Breast epithelium (tissue), 4 donors: ENCODE results near the gene AMFR. TPM values are rescaled to one million over a fixed set of nuclear protein-coding genes. Genes with fewer than 3 reads are reported as not detected.

Experiments
- DNase-seq, 2 donors: peaks; one replicate each; pipeline ENCODE4 v3.0.0-alpha.2; 2019; ENCODE audit warnings: low spot score in 2 of 2
- H3K27ac ChIP-seq, 2 donors: fragments of 200-600 bp; sonication (generic) in 1 of 2; one replicate each; pipeline ENCODE4 v1.5.1; 2016 to 2019; ENCODE audit warnings: mild to moderate bottlenecking in 1 of 2
- H3K27me3 ChIP-seq, 2 donors: fragments of 200-600 bp; sonication (generic) in 1 of 2; one replicate each; pipeline versions ENCODE4 v1.5.1 to v1.6.0; 2017 to 2019; ENCODE audit warnings: control low read depth in 1 of 2, mild to moderate bottlenecking in 1 of 2
- H3K36me3 ChIP-seq: fragments of 200-600 bp; one replicate; pipeline ENCODE4 v1.5.1; 2019
- H3K4me1 ChIP-seq, 2 donors: fragments of 200-600 bp; sonication (generic); one replicate each; pipeline ENCODE4 v1.5.1; 2016 to 2019; ENCODE audit warnings: control low read depth in 1 of 2
- H3K4me3 ChIP-seq, 3 donors: fragments of 200-600 bp; sonication (generic); 1 replicate in 2 of 3; 2 replicates in 1 of 3; pipeline ENCODE4 v1.5.1; 2016 to 2019; ENCODE audit warnings: mild to moderate bottlenecking in 3 of 3, moderate library complexity in 2 of 3
- H3K9me3 ChIP-seq, 2 donors: fragments of 200-600 bp; sonication (generic) in 1 of 2; one replicate each; pipeline ENCODE4 v1.5.1; 2016 to 2019; ENCODE audit warnings: control low read depth in 1 of 2
- POLR2A ChIP-seq: fragments of 450-650 bp; IDR thresholded peaks from one replicate; pipeline ENCODE4 v1.6.1; 2016; ENCODE audit warnings: antibody characterized with exemption, mild to moderate bottlenecking, moderate library complexity
- POLR2AphosphoS5 ChIP-seq, 3 donors: sonication (generic); formaldehyde crosslinking; IDR thresholded peaks; one replicate each; pipeline ENCODE4 v1.6.1; 2017; ENCODE audit warnings: antibody characterized with exemption in 3 of 3
- intact Hi-C: fragments of 100-400 bp; cut with DNase I; formaldehyde crosslinking; loops from one replicate; pipeline ENCODE4 v1.15.1; 2023; ENCODE audit warnings: low total_unique reads
- total RNA-seq, 3 donors: library from RNA; depleted of rRNA; stranded (reverse); fragments of >200 nt; gene quantifications; one replicate each; pipeline ENCODE4 v1.1.0, GENCODE V29; 2016
- TF ChIP-seq, protein P1 (sequence below), 3 donors: fragments of 450-650 bp; IDR thresholded peaks; one replicate each; pipeline ENCODE4 v1.5.1; 2016 to 2017; ENCODE audit warnings: antibody characterized with exemption in 3 of 3, mild to moderate bottlenecking in 3 of 3, moderate library complexity in 3 of 3

AMFR gene
- total RNA-seq, 3 donors from 2014 or later, result 156 to 205 (median 188) TPM

DNA sequence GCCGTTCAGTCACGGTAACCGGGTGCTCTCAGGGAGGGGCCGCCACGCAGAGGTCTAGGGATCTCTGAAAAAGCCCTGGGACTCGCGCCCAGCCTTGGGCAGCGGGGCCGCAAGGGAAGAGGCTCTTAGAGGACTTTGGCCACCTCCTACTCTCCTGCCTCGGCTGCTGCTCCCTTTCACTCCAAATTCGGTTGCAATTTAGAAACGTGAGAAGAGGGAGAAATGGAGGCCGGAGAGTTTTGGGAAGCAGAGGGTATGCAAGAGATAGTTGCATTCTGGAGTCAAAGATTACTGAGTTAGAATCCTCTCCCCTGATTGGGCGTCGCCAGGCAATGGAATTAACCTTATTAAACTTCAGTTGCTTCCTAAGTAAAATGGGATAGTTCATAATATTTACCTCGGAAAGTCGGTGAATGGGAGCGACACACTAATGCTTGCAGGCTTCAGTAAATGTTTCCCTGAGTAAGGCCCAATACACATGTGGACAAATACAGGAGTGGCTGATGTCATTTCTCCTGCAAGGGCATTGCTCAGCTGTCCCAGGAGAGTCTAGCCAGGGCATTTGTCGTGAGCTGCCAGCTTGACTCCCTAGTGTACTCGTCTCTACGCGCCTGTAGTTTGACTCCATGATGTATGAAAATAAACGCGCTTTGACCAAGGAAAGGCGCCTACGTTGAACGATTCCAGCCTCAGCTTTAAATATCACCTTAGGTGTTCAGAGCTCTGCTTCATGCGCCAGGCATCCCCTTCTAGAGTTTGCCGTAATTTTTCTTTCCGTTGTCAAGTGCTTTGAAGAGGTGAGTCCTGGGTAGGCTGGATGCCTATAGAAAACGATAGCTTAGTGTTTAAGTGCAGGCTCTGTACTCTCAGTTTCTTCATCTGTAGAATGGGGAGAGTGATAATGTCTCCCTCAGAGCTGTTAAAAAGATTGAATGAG, 26.7 kb upstream of the AMFR start:
- Histone ChIP-seq H3K4me3 (peak overlapping the region; percentile 69 to 98 (median 97)), H3K4me1 (peaks cover 6 to 19% of the 10 kb centered on the region in 2 donors), H3K27ac (peak overlapping the region; percentile 76 to 90), H3K27me3 (no peaks in the 10 kb centered on the region), H3K9me3 (no peaks in the 10 kb centered on the region), H3K36me3 (no peaks in the 10 kb centered on the region)
- intact Hi-C loops, result no loop called here
- DNase-seq, result no peak
- TF ChIP-seq POLR2A (peak; percentile 1), POLR2AphosphoS5 (IDR thresholded peaks at IDR 0.05) (no peak)
- TF ChIP-seq, protein P1, sequence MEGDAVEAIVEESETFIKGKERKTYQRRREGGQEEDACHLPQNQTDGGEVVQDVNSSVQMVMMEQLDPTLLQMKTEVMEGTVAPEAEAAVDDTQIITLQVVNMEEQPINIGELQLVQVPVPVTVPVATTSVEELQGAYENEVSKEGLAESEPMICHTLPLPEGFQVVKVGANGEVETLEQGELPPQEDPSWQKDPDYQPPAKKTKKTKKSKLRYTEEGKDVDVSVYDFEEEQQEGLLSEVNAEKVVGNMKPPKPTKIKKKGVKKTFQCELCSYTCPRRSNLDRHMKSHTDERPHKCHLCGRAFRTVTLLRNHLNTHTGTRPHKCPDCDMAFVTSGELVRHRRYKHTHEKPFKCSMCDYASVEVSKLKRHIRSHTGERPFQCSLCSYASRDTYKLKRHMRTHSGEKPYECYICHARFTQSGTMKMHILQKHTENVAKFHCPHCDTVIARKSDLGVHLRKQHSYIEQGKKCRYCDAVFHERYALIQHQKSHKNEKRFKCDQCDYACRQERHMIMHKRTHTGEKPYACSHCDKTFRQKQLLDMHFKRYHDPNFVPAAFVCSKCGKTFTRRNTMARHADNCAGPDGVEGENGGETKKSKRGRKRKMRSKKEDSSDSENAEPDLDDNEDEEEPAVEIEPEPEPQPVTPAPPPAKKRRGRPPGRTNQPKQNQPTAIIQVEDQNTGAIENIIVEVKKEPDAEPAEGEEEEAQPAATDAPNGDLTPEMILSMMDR (IDR thresholded peaks at IDR 0.05), result no peak

- Histone ChIP-seq H3K4me3 (peak within 1 kb of the TSS; percentile 69 to 98 (median 97)), H3K9me3 (no peaks in the 10 kb centered on the region), H3K36me3 (no peaks in the 10 kb centered on the region), H3K27ac (peak within 1 kb of the TSS; percentile 76 to 90), H3K4me1 (peaks cover 6 to 19% of the 10 kb centered on the region in 2 donors), H3K27me3 (no peaks in the 10 kb centered on the region)
- peak; percentile 92 to 96 for DNase-seq
- intact Hi-C loops, result no loop called here
- TF ChIP-seq POLR2A, result peak; percentile 16
- peak; percentile 24 to 85 (median 28) for TF ChIP-seq POLR2AphosphoS5 (IDR thresholded peaks at IDR 0.05)
- TF ChIP-seq, protein P1 (IDR thresholded peaks at IDR 0.05), result peak in 1 of 3 donors; percentile 10
Measured at GRCh38 chr16:56450986-56451752, 25.8 kb upstream of the AMFR start, which contains the start of the genes NUDT21 and OGFOD1. Gene NUDT21 (minus strand): TSS chr16:56451332. CDS start chr16:56451202, 130 bp downstream. Gene OGFOD1 (plus strand): TSS chr16:56451554. CDS start chr16:56451613, 59 bp downstream.

GRCh38 chr16:56450275-56450985, 25.1 kb upstream of the AMFR start:
- no peaks in the 10 kb centered on the region for H3K36me3 ChIP-seq
- peak overlapping the region; percentile 69 to 98 (median 97) for H3K4me3 ChIP-seq
- H3K27ac ChIP-seq, result peak overlapping the region; percentile 76 to 90
- TF ChIP-seq POLR2AphosphoS5 (IDR thresholded peaks at IDR 0.05) (no peak), POLR2A (no peak)
- TF ChIP-seq, protein P1 (IDR thresholded peaks at IDR 0.05), result no peak
- DNase-seq, result no peak
- no peaks in the 10 kb centered on the region for H3K27me3 ChIP-seq
- intact Hi-C loops, result no loop called here
- peaks cover 6 to 19% of the 10 kb centered on the region in 2 donors for H3K4me1 ChIP-seq
- H3K9me3 ChIP-seq, result no peaks in the 10 kb centered on the region

- H3K4me3 ChIP-seq, result no peak overlapping the region
- no peaks in the 10 kb centered on the region for H3K27me3 ChIP-seq
- peaks cover 6 to 19% of the 10 kb centered on the region in 2 donors for H3K4me1 ChIP-seq
- intact Hi-C loops, result no loop called here
- DNase-seq, result no peak
- TF ChIP-seq POLR2AphosphoS5 (IDR thresholded peaks at IDR 0.05) (no peak), POLR2A (no peak)
- TF ChIP-seq, protein P1 (IDR thresholded peaks at IDR 0.05), result no peak
- no peak overlapping the region for H3K27ac ChIP-seq
- H3K36me3 ChIP-seq, result peaks cover 5% of the 10 kb centered on the region
- H3K9me3 ChIP-seq, result no peaks in the 10 kb centered on the region
Measured at GRCh38 chr16:56448005-56448404, 22.7 kb upstream of the AMFR start.
